ENCODE results near the gene SPRYD7. TPM values are rescaled to one million over a fixed set of nuclear protein-coding genes. Genes with fewer than 3 reads are reported as not detected.

SPRYD7 gene
- total RNA-seq, 1 donor from 2014 or later = 10.3 TPM

- no peaks in the 10 kb centered on the region for H3K9me3 Mint-ChIP-seq (ENCODE audit: unreplicated experiment)
- Histone ChIP-seq H3K79me2 (ENCODE audit: insufficient read depth, low read length) (no peaks in the 10 kb centered on the region), H3K4me2 (ENCODE audit: low read length) (no peak overlapping the region), H3K9me3 (ENCODE audit: insufficient read depth, low read depth, low read length) (no peaks in the 10 kb centered on the region), H2AFZ (ENCODE audit: low read depth, low read length) (no peak overlapping the region), H3K27me3 (ENCODE audit: insufficient read depth, low read length) (no peaks in the 10 kb centered on the region), H3K27ac (ENCODE audit: low read depth, low read length) (no peak overlapping the region), H3K36me3 (ENCODE audit: insufficient read depth, low read length) (no peaks in the 10 kb centered on the region), H3K9ac (ENCODE audit: low read length) (no peak overlapping the region), H4K20me1 (ENCODE audit: insufficient read depth, low read length) (no peaks in the 10 kb centered on the region), H3K4me3 (ENCODE audit: insufficient read depth, low read depth, low read length) (no peak overlapping the region), H3K4me1 (ENCODE audit: insufficient read depth, low read length) (no peaks in the 10 kb centered on the region)
- peaks cover 7% of the 10 kb centered on the region for H3K4me1 Mint-ChIP-seq (ENCODE audit: low read depth, unreplicated experiment)
- DNase-seq (ENCODE audit: low read depth) (no peak), FAIRE-seq (no peak)
- no peak for TF ChIP-seq CTCF (IDR thresholded peaks at IDR 0.05; ENCODE audit: insufficient read depth, low read depth, low read length)
- TF ChIP-seq EZH2 (IDR thresholded peaks at IDR 0.05; ENCODE audit: insufficient read depth, low read length) = no peak
- no peak overlapping the region for H3K4me3 Mint-ChIP-seq (ENCODE audit: unreplicated experiment)
- H3K27me3 Mint-ChIP-seq (ENCODE audit: low read depth, unreplicated experiment) = peaks cover 3% of the 10 kb centered on the region
- no peaks in the 10 kb centered on the region for H3K36me3 Mint-ChIP-seq (ENCODE audit: low read depth, unreplicated experiment)
- H3K27ac Mint-ChIP-seq (ENCODE audit: unreplicated experiment) = no peak overlapping the region
These were observed 39.7 kb upstream of the SPRYD7 start for GRCh38 chr13:49975826-49976225.

- no peak for FAIRE-seq
These were observed 36.6 kb upstream of the SPRYD7 start for GRCh38 chr13:49972709-49973108.

More at GRCh38 chr13:49972709-49973108, 36.6 kb upstream of the SPRYD7 start:
- Mint-ChIP-seq H3K4me3 (ENCODE audit: unreplicated experiment) (no peak overlapping the region), H3K9me3 (ENCODE audit: unreplicated experiment) (no peaks in the 10 kb centered on the region), H3K4me1 (ENCODE audit: low read depth, unreplicated experiment) (peaks cover 7% of the 10 kb centered on the region), H3K27ac (ENCODE audit: unreplicated experiment) (no peak overlapping the region), H3K36me3 (ENCODE audit: low read depth, unreplicated experiment) (no peaks in the 10 kb centered on the region), H3K27me3 (ENCODE audit: low read depth, unreplicated experiment) (no peaks in the 10 kb centered on the region)
- Histone ChIP-seq H3K9ac (ENCODE audit: low read length) (no peak overlapping the region), H3K27me3 (ENCODE audit: insufficient read depth, low read length) (no peaks in the 10 kb centered on the region), H3K79me2 (ENCODE audit: insufficient read depth, low read length) (no peaks in the 10 kb centered on the region), H4K20me1 (ENCODE audit: insufficient read depth, low read length) (no peaks in the 10 kb centered on the region), H3K9me3 (ENCODE audit: insufficient read depth, low read depth, low read length) (no peaks in the 10 kb centered on the region), H3K36me3 (ENCODE audit: insufficient read depth, low read length) (no peaks in the 10 kb centered on the region), H3K4me2 (ENCODE audit: low read length) (no peak overlapping the region), H3K4me1 (ENCODE audit: insufficient read depth, low read length) (no peaks in the 10 kb centered on the region), H3K4me3 (ENCODE audit: insufficient read depth, low read depth, low read length) (no peak overlapping the region), H3K27ac (ENCODE audit: low read depth, low read length) (no peak overlapping the region), H2AFZ (ENCODE audit: low read depth, low read length) (no peak overlapping the region)
- no peak for DNase-seq (ENCODE audit: low read depth)
- TF ChIP-seq CTCF (IDR thresholded peaks at IDR 0.05; ENCODE audit: insufficient read depth, low read depth, low read length) (no peak), EZH2 (IDR thresholded peaks at IDR 0.05; ENCODE audit: insufficient read depth, low read length) (no peak)

Data from astrocyte (in vitro differentiated cells and primary cell).